WTC11 (cell line): Measurements from ENCODE around the gene DMKN. TPM values are rescaled to one million over a fixed set of nuclear protein-coding genes. Genes with fewer than 3 reads are reported as not detected.

Experiments
- ATAC-seq: fragments of 200-7000 bp; cut with Tn5 transposase; 2 replicates; pipeline ENCODE4 v1.10.0; 2021; ENCODE audit warnings: mild to moderate bottlenecking, moderate library complexity
- CTCF ChIA-PET: fragments of 300-600 bp; sonication (Branson Sonifier 250); formaldehyde crosslinking; loops from one replicate; lab custom pipeline; 2021; ENCODE audit warnings: antibody characterized with exemption; lab: Charles Lee
- POLR2A ChIA-PET: fragments of 350-600 bp; sonication (Branson Sonifier 250); formaldehyde crosslinking; loops from one replicate; lab custom pipeline; 2021; ENCODE audit warnings: antibody characterized with exemption; lab: Charles Lee
- DNase-seq: peaks from one replicate; pipeline ENCODE4 v3.0.0; 2021; ENCODE audit warnings: low spot score
- H3K27ac Mint-ChIP-seq: 2 replicates; pipeline ENCODE4 v1.8.0; 2021; ENCODE audit warnings: mixed read lengths
- H3K27me3 Mint-ChIP-seq: 2 replicates; pipeline ENCODE4 v1.8.0; 2021; ENCODE audit warnings: low read depth, mild to moderate bottlenecking, moderate library complexity, mixed read lengths
- H3K36me3 Mint-ChIP-seq: 2 replicates; pipeline ENCODE4 v1.8.0; 2021; ENCODE audit warnings: mixed read lengths
- H3K4me1 Mint-ChIP-seq: 2 replicates; pipeline ENCODE4 v1.8.0; 2022; ENCODE audit warnings: mixed read lengths
- H3K4me3 Mint-ChIP-seq: 2 replicates; pipeline ENCODE4 v1.8.0; 2021; ENCODE audit warnings: mild to moderate bottlenecking, moderate library complexity, mixed read lengths
- H3K9me3 Mint-ChIP-seq: 2 replicates; pipeline ENCODE4 v1.8.0; 2021; ENCODE audit warnings: mixed read lengths
- CREB1 ChIP-seq: sonication (generic); formaldehyde crosslinking; IDR thresholded peaks from 2 replicates; pipeline ENCODE4 v1.8.0; 2023; ENCODE audit warnings: mild to moderate bottlenecking, missing genetic modification reagents
- CTCF ChIP-seq: fragments of 200-600 bp; IDR thresholded peaks from 2 replicates; pipeline ENCODE4 v1.8.0; 2022; ENCODE audit warnings: antibody characterized with exemption
- ELF4 ChIP-seq: sonication (generic); formaldehyde crosslinking; IDR thresholded peaks from 2 replicates; pipeline ENCODE4 v1.8.1; 2022; ENCODE audit warnings: low read depth, mild to moderate bottlenecking, moderate library complexity, missing genetic modification reagents
- FOXP1 ChIP-seq: sonication (generic); formaldehyde crosslinking; IDR thresholded peaks from 2 replicates; pipeline ENCODE4 v1.8.0; 2022; ENCODE audit warnings: missing genetic modification reagents, mild to moderate bottlenecking, moderate library complexity, borderline replicate concordance
- GTF2I ChIP-seq: fragments of 250-450 bp; sonication (Bioruptor Pico); conservative IDR thresholded peaks from 2 replicates; pipeline ENCODE4 v1.4.0; 2021; ENCODE audit warnings: mild to moderate bottlenecking
- HMGXB4 ChIP-seq: sonication (generic); formaldehyde crosslinking; IDR thresholded peaks from 2 replicates; pipeline ENCODE4 v1.8.1; 2023; ENCODE audit warnings: mild to moderate bottlenecking, moderate library complexity, missing genetic modification reagents
- MAX ChIP-seq: sonication (generic); formaldehyde crosslinking; IDR thresholded peaks from 2 replicates; pipeline ENCODE4 v1.8.0; 2022; ENCODE audit warnings: mild to moderate bottlenecking, missing genetic modification reagents
- RELA ChIP-seq: sonication (generic); formaldehyde crosslinking; IDR thresholded peaks from 2 replicates; pipeline ENCODE4 v1.8.1; 2022; ENCODE audit warnings: missing genetic modification reagents, mild to moderate bottlenecking, borderline replicate concordance
- RORB ChIP-seq: fragments of 250-450 bp; sonication (Bioruptor Pico); IDR thresholded peaks from 2 replicates; pipeline ENCODE4 v1.9.0; 2021; ENCODE audit warnings: mild to moderate bottlenecking
- SOX15 ChIP-seq: fragments of 250-450 bp; sonication (Bioruptor Pico); IDR thresholded peaks from 2 replicates; pipeline ENCODE4 v1.9.0; 2021; ENCODE audit warnings: mild to moderate bottlenecking
- TCF7 ChIP-seq: sonication (generic); formaldehyde crosslinking; IDR thresholded peaks from 2 replicates; pipeline ENCODE4 v1.8.0; 2022; ENCODE audit warnings: mild to moderate bottlenecking, low read depth, missing genetic modification reagents, moderate library complexity
- ZNF219 ChIP-seq: sonication (generic); formaldehyde crosslinking; IDR thresholded peaks from 2 replicates; pipeline ENCODE4 v1.8.0; 2023; ENCODE audit warnings: missing genetic modification reagents, mild to moderate bottlenecking, borderline replicate concordance
- ZNF416 ChIP-seq: fragments of 250-450 bp; sonication (Bioruptor Pico); IDR thresholded peaks from 2 replicates; pipeline ENCODE4 v1.9.0; 2021; ENCODE audit warnings: mild to moderate bottlenecking, inconsistent platforms
- ZNF423 ChIP-seq: fragments of 250-450 bp; sonication (Bioruptor Pico); IDR thresholded peaks from 2 replicates; pipeline ENCODE4 v2.1.2; 2022; ENCODE audit warnings: mild to moderate bottlenecking, moderate library complexity
- ZSCAN18 ChIP-seq: fragments of 250-450 bp; sonication (Bioruptor Pico); IDR thresholded peaks from 2 replicates; pipeline ENCODE4 v2.1.2; 2022; ENCODE audit warnings: mild to moderate bottlenecking, moderate library complexity
- total RNA-seq: library from RNA; stranded (reverse); gene quantifications from 3 replicates; pipeline ENCODE4 v1.2.3, GENCODE V29; 2021
- TF ChIP-seq, protein P1 (sequence below): sonication (generic); formaldehyde crosslinking; IDR thresholded peaks from 2 replicates; pipeline ENCODE4 v1.8.1; 2023; ENCODE audit warnings: mild to moderate bottlenecking, missing genetic modification reagents, moderate library complexity
- TF ChIP-seq, protein P2 (sequence below): sonication (generic); formaldehyde crosslinking; IDR thresholded peaks from 2 replicates; pipeline ENCODE4 v1.8.0; 2022; ENCODE audit warnings: mild to moderate bottlenecking, missing genetic modification reagents
- TF ChIP-seq, protein P3 (sequence below): fragments of 250-450 bp; sonication (Bioruptor Pico); IDR thresholded peaks from 2 replicates; pipeline ENCODE4 v1.8.0; 2021; ENCODE audit warnings: mild to moderate bottlenecking
- TF ChIP-seq, protein P4 (sequence below): sonication (generic); formaldehyde crosslinking; IDR thresholded peaks from 2 replicates; pipeline ENCODE4 v1.8.1; 2022; ENCODE audit warnings: mild to moderate bottlenecking, moderate library complexity, missing genetic modification reagents
- TF ChIP-seq, protein P5 (sequence below): sonication (generic); formaldehyde crosslinking; IDR thresholded peaks from 2 replicates; pipeline ENCODE4 v1.8.1; 2023; ENCODE audit warnings: mild to moderate bottlenecking, missing genetic modification reagents, borderline replicate concordance

DMKN gene
- total RNA-seq, 1 experiment from 2014 or later, result 285 TPM

- peaks cover 12% of the 10 kb centered on the region for H3K4me1 Mint-ChIP-seq
- ChIA-PET POLR2A (interaction anchor here (0.5 kb wide), 1 partner anchor 303 kb away, joined by 3 read pairs; no protein-coding TSS in a partner anchor), CTCF (interaction anchor here (0.8 to 4.7 kb wide), 4 partner anchors 12 to 49 kb away, joined by 3 to 62 read pairs (median 18); no protein-coding TSS in a partner anchor)
- DNase-seq, result no peak
- H3K4me3 Mint-ChIP-seq, result peak overlapping the region; percentile 99
- no peak for TF ChIP-seq SOX15 (CRISPR knock-in tag)
- TF ChIP-seq RORB (CRISPR knock-in tag), result no peak
- no peak for TF ChIP-seq GTF2I (CRISPR knock-in tag)
- TF ChIP-seq ZNF416 (CRISPR knock-in tag), result no peak
- no peak for TF ChIP-seq MAX
- no peak for TF ChIP-seq CREB1
- no peak for TF ChIP-seq TCF7 (CRISPR knock-in tag)
- TF ChIP-seq, all 79 proteins: peak for 0
- Mint-ChIP-seq H3K9me3 (no peaks in the 10 kb centered on the region), H3K27ac (no peak overlapping the region), H3K27me3 (peaks cover 15% of the 10 kb centered on the region), H3K36me3 (peaks cover 49% of the 10 kb centered on the region)
- ATAC-seq, result no peak
Observed at GRCh38 chr19:35507561-35507960, 5.9 kb downstream of the DMKN start.

DNA sequence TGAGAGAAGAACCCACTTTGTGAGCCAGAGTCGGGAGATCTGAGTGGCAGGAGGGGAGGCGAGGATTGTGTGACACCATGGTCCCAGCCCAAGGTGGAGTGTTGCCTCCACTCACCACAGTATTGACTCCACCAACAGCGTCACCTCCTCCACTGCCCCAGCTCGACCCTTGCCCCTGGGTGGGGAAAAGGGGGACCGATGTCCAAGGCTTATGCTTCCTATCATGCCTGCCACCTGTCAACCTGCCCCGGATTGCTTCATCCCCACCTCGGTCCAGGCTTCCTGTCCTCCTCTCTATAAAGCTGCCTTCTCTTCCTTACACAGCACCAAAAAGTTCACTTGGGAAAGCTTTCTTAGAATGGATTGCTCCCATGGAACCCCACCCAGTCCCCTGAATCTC is 7.4 kb downstream of the DMKN start:
- POLR2A ChIA-PET, result no interaction called here
- H3K4me1 Mint-ChIP-seq, result peaks cover 12% of the 10 kb centered on the region
- H3K27me3 Mint-ChIP-seq, result peaks cover 3% of the 10 kb centered on the region; the same call in 1 of the 2 replicates
- no peak overlapping the region for H3K4me3 Mint-ChIP-seq
- peaks cover 60% of the 10 kb centered on the region for H3K36me3 Mint-ChIP-seq
- CTCF ChIA-PET, result interaction anchor here (1.4 to 4.7 kb wide), 2 partner anchors 11 to 43 kb away, joined by 3 to 33 read pairs; no protein-coding TSS in a partner anchor
- no peaks in the 10 kb centered on the region for H3K9me3 Mint-ChIP-seq
- no peak for DNase-seq
- no peak overlapping the region for H3K27ac Mint-ChIP-seq
- no peak for ATAC-seq
- TF ChIP-seq ZNF423 (CRISPR knock-in tag), result no peak
- TF ChIP-seq, protein P1, sequence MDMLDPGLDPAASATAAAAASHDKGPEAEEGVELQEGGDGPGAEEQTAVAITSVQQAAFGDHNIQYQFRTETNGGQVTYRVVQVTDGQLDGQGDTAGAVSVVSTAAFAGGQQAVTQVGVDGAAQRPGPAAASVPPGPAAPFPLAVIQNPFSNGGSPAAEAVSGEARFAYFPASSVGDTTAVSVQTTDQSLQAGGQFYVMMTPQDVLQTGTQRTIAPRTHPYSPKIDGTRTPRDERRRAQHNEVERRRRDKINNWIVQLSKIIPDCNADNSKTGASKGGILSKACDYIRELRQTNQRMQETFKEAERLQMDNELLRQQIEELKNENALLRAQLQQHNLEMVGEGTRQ (CRISPR knock-in tag), result no peak
- no peak for TF ChIP-seq ELF4 (CRISPR knock-in tag)
- TF ChIP-seq, protein P2, sequence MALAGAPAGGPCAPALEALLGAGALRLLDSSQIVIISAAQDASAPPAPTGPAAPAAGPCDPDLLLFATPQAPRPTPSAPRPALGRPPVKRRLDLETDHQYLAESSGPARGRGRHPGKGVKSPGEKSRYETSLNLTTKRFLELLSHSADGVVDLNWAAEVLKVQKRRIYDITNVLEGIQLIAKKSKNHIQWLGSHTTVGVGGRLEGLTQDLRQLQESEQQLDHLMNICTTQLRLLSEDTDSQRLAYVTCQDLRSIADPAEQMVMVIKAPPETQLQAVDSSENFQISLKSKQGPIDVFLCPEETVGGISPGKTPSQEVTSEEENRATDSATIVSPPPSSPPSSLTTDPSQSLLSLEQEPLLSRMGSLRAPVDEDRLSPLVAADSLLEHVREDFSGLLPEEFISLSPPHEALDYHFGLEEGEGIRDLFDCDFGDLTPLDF (CRISPR knock-in tag), result no peak
- TF ChIP-seq, protein P3, sequence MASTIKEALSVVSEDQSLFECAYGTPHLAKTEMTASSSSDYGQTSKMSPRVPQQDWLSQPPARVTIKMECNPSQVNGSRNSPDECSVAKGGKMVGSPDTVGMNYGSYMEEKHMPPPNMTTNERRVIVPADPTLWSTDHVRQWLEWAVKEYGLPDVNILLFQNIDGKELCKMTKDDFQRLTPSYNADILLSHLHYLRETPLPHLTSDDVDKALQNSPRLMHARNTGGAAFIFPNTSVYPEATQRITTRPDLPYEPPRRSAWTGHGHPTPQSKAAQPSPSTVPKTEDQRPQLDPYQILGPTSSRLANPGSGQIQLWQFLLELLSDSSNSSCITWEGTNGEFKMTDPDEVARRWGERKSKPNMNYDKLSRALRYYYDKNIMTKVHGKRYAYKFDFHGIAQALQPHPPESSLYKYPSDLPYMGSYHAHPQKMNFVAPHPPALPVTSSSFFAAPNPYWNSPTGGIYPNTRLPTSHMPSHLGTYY (CRISPR knock-in tag), result no peak
- no peak for TF ChIP-seq ZNF219 (CRISPR knock-in tag)
- no peak for TF ChIP-seq CTCF
- TF ChIP-seq ZSCAN18 (CRISPR knock-in tag), result no peak
- no peak for TF ChIP-seq FOXP1
- no peak for TF ChIP-seq RELA (CRISPR knock-in tag)
- TF ChIP-seq, protein P4, sequence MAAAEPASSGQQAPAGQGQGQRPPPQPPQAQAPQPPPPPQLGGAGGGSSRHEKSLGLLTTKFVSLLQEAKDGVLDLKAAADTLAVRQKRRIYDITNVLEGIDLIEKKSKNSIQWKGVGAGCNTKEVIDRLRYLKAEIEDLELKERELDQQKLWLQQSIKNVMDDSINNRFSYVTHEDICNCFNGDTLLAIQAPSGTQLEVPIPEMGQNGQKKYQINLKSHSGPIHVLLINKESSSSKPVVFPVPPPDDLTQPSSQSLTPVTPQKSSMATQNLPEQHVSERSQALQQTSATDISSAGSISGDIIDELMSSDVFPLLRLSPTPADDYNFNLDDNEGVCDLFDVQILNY (CRISPR knock-in tag), result no peak
- TF ChIP-seq, protein P5, sequence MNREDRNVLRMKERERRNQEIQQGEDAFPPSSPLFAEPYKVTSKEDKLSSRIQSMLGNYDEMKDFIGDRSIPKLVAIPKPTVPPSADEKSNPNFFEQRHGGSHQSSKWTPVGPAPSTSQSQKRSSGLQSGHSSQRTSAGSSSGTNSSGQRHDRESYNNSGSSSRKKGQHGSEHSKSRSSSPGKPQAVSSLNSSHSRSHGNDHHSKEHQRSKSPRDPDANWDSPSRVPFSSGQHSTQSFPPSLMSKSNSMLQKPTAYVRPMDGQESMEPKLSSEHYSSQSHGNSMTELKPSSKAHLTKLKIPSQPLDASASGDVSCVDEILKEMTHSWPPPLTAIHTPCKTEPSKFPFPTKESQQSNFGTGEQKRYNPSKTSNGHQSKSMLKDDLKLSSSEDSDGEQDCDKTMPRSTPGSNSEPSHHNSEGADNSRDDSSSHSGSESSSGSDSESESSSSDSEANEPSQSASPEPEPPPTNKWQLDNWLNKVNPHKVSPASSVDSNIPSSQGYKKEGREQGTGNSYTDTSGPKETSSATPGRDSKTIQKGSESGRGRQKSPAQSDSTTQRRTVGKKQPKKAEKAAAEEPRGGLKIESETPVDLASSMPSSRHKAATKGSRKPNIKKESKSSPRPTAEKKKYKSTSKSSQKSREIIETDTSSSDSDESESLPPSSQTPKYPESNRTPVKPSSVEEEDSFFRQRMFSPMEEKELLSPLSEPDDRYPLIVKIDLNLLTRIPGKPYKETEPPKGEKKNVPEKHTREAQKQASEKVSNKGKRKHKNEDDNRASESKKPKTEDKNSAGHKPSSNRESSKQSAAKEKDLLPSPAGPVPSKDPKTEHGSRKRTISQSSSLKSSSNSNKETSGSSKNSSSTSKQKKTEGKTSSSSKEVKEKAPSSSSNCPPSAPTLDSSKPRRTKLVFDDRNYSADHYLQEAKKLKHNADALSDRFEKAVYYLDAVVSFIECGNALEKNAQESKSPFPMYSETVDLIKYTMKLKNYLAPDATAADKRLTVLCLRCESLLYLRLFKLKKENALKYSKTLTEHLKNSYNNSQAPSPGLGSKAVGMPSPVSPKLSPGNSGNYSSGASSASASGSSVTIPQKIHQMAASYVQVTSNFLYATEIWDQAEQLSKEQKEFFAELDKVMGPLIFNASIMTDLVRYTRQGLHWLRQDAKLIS (CRISPR knock-in tag), result no peak
- no peak for TF ChIP-seq HMGXB4 (CRISPR knock-in tag)
